PC-3 (cell line): ENCODE data around the gene LYPD3. TPM values are rescaled to one million over a fixed set of nuclear protein-coding genes. Genes with fewer than 3 reads are reported as not detected.

ENCODE experiments used
- ATAC-seq: fragments of 200-7000 bp; cut with Tn5 transposase; 2 replicates; pipeline ENCODE4 v1.9.1; 2020; ENCODE audit warnings: mild to moderate bottlenecking, moderate library complexity
- BruUV-seq: library from RNA; stranded (reverse); fragments of 400-500 nt; replicated peaks from 2 replicates; lab custom pipeline; 2021; lab: Mats Ljungman, UMichigan
- CTCF ChIA-PET: fragments of 300-600 bp; sonication (Branson Sonifier 250); formaldehyde crosslinking; loops from one replicate; lab custom pipeline; 2022; ENCODE audit warnings: antibody characterized with exemption; lab: Charles Lee
- POLR2A ChIA-PET: fragments of 300-600 bp; sonication (Branson Sonifier 250); formaldehyde crosslinking; loops from one replicate; lab custom pipeline; 2022; ENCODE audit warnings: antibody characterized with exemption; ENCODE audit not compliant: unreplicated experiment; lab: Charles Lee
- DNase-seq: peaks from one replicate; pipeline ENCODE4 v3.0.0-alpha.2; 2015
- H2AFZ ChIP-seq: fragments of 300-600 bp; sonication (generic); 2 replicates; pipeline ENCODE4 v1.6.0; 2016; ENCODE audit warnings: antibody characterized with exemption, low read length
- H3F3A ChIP-seq: fragments of 300-600 bp; sonication (generic); one replicate; pipeline ENCODE4 v1.6.0; 2017; ENCODE audit warnings: antibody characterized with exemption, low read length, control low read depth, mild to moderate bottlenecking; ENCODE audit not compliant: unreplicated experiment
- H3K27ac ChIP-seq: fragments of 300-600 bp; sonication (generic); 2 replicates; pipeline ENCODE4 v1.5.1; 2016; ENCODE audit warnings: mild to moderate bottlenecking, low read length
- H3K27me3 ChIP-seq: fragments of 300-600 bp; sonication (generic); 2 replicates; pipeline ENCODE4 v1.6.1; 2016; ENCODE audit warnings: low read length, mixed read lengths
- H3K36me3 ChIP-seq: fragments of 300-600 bp; sonication (generic); 2 replicates; pipeline ENCODE4 v1.6.1; 2016; ENCODE audit warnings: low read depth, mixed run types, low read length, mixed read lengths
- H3K4me1 ChIP-seq: fragments of 300-600 bp; sonication (generic); 2 replicates; pipeline ENCODE4 v1.5.1; 2016; ENCODE audit warnings: low read length; ENCODE audit not compliant: insufficient read depth
- H3K4me2 ChIP-seq: fragments of 300-600 bp; sonication (generic); 2 replicates; pipeline ENCODE4 v1.6.0; 2016; ENCODE audit warnings: low read length
- H3K4me3 ChIP-seq: fragments of 300-600 bp; sonication (generic); 2 replicates; pipeline ENCODE4 v1.5.1; 2016; ENCODE audit warnings: mild to moderate bottlenecking, low read length, mixed read lengths
- H3K79me2 ChIP-seq: fragments of 300-600 bp; sonication (generic); 2 replicates; pipeline ENCODE4 v1.6.1; 2017; ENCODE audit warnings: low read length, mixed read lengths
- H3K9ac ChIP-seq: fragments of 300-600 bp; sonication (generic); 2 replicates; pipeline ENCODE4 v1.6.0; 2016; ENCODE audit warnings: mild to moderate bottlenecking, low read length
- H3K9me2 ChIP-seq: fragments of 300-600 bp; sonication (generic); replicated peaks from 2 replicates; pipeline ENCODE4 v1.6.1; 2016; ENCODE audit warnings: mixed run types, low read length, mixed read lengths
- H3K9me3 ChIP-seq: fragments of 300-600 bp; sonication (generic); 2 replicates; pipeline ENCODE4 v1.6.1; 2016; ENCODE audit warnings: low read length, mixed read lengths
- H4K20me1 ChIP-seq: fragments of 300-600 bp; sonication (generic); 2 replicates; pipeline ENCODE4 v1.6.1; 2016; ENCODE audit warnings: low read length, mixed read lengths
- EZH2 ChIP-seq: fragments of 300-600 bp; sonication (generic); IDR thresholded peaks from one replicate; pipeline ENCODE4 v1.6.1; 2017; ENCODE audit warnings: antibody characterized with exemption, mild to moderate bottlenecking, low read length; ENCODE audit not compliant: unreplicated experiment
- EZH2phosphoT487 ChIP-seq: fragments of 300-600 bp; sonication (generic); IDR thresholded peaks from 2 replicates; pipeline ENCODE4 v1.6.1; 2018; ENCODE audit warnings: mild to moderate bottlenecking, antibody characterized with exemption, low read length, borderline replicate concordance
- intact Hi-C: fragments of 100-400 bp; cut with micrococcal nuclease; formaldehyde crosslinking; loops from 2 replicates; pipeline ENCODE4 v1.9.0; 2023
- total RNA-seq: library from RNA; depleted of rRNA; stranded (reverse); fragments of >200 nt; gene quantifications from 2 replicates; pipeline ENCODE4 v1.2.3, GENCODE V29; 2014
- TF ChIP-seq, protein P1 (sequence below): fragments of 300-600 bp; sonication (generic); conservative IDR thresholded peaks from 2 replicates; pipeline ENCODE4 v1.5.1; 2017; ENCODE audit warnings: antibody characterized with exemption, low read depth, mild to moderate bottlenecking, low read length

The LYPD3 gene
- total RNA-seq, 1 experiment from 2014 or later: 16.8 TPM

- Histone ChIP-seq H3K4me2 (peak overlapping the region; percentile 97), H3F3A (no peaks in the 10 kb centered on the region), H3K27me3 (no peaks in the 10 kb centered on the region), H3K79me2 (no peaks in the 10 kb centered on the region), H3K9me2 (no peaks in the 10 kb centered on the region), H3K27ac (no peak overlapping the region), H4K20me1 (no peaks in the 10 kb centered on the region), H3K4me1 (0 out of 2 replicates have a peak, but pooled peaks cover 9% of the 10 kb centered on the region), H3K36me3 (no peaks in the 10 kb centered on the region), H3K9ac (no peak overlapping the region), H3K4me3 (peak overlapping the region; percentile 84; the same call in 1 of the 2 replicates), H2AFZ (peak overlapping the region; percentile 99; the same call in 1 of the 2 replicates), H3K9me3 (no peaks in the 10 kb centered on the region)
- ATAC-seq (no peak), DNase-seq (no peak)
- BruUV-seq: no TSS peak
- CTCF ChIA-PET: interaction anchor here (1.9 kb wide), 1 partner anchor 58 kb away, joined by 14 read pairs; no protein-coding TSS in a partner anchor
- POLR2A ChIA-PET: no interaction called here
- intact Hi-C loops: no loop called here
- no peak for TF ChIP-seq EZH2phosphoT487
- TF ChIP-seq, protein P1, sequence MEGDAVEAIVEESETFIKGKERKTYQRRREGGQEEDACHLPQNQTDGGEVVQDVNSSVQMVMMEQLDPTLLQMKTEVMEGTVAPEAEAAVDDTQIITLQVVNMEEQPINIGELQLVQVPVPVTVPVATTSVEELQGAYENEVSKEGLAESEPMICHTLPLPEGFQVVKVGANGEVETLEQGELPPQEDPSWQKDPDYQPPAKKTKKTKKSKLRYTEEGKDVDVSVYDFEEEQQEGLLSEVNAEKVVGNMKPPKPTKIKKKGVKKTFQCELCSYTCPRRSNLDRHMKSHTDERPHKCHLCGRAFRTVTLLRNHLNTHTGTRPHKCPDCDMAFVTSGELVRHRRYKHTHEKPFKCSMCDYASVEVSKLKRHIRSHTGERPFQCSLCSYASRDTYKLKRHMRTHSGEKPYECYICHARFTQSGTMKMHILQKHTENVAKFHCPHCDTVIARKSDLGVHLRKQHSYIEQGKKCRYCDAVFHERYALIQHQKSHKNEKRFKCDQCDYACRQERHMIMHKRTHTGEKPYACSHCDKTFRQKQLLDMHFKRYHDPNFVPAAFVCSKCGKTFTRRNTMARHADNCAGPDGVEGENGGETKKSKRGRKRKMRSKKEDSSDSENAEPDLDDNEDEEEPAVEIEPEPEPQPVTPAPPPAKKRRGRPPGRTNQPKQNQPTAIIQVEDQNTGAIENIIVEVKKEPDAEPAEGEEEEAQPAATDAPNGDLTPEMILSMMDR: no peak
- TF ChIP-seq EZH2: no peak
Measured at GRCh38 chr19:43505186-43505456, 39.7 kb upstream of the LYPD3 start.

DNA sequence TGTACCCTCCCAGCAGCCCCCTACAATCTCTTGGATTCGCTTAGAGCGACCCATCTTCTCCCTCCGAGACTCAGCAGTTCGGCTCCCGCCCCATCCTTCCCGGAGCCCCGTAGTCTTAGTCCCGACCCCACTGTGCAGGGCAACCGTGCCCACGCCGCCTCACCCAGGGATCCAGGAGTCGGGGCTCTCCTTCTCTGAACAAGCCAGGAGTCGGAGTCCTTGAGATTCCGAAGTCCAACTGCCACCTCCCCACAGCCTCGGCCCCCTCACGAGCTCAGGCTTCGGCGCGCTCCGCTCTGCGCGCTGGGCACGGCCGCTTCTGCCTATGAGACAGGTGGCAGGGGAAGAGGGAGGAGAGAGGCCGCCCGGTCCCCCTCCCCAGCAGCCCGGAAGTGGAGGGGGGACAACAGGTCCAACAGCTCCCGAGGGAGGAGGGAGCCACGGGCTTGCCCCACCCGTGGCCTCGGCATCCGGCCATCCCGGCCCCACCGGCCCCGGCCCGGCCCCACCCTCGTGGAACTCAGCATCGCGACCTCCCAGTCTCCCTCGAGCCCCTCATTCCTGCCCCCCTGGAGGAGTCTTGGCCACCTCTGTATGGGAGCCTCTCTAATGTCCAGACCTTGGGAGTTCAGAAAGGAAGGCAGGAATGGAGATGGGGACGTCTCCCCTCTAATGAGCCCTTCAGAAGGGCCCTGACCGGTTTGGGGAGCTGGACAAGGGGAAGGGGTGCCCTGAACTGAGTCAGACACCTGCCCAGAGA, 39.2 kb upstream of the LYPD3 start, which contains the start of gene PHLDB3:
Gene PHLDB3 (minus strand): TSS at position 321 of the 760 bp plus-strand sequence. CDS start 628 bp downstream, outside the sequence.
- H3K27ac ChIP-seq: no peak within 1 kb of the TSS
- ATAC-seq: peak; percentile 54
- peak within 1 kb of the TSS; percentile 99 for H2AFZ ChIP-seq
- H3K27me3 ChIP-seq: no peaks in the 10 kb centered on the region
- no TSS peak for BruUV-seq
- no peaks in the 10 kb centered on the region for H4K20me1 ChIP-seq
- H3K9me3 ChIP-seq: no peaks in the 10 kb centered on the region
- no peaks in the 10 kb centered on the region for H3K79me2 ChIP-seq
- TF ChIP-seq, protein P1: peak; percentile 42
- no peak for TF ChIP-seq EZH2phosphoT487
- no peaks in the 10 kb centered on the region for H3K9me2 ChIP-seq
- H3K36me3 ChIP-seq: no peaks in the 10 kb centered on the region
- ChIA-PET CTCF (interaction anchor here (0.6 to 1.9 kb wide), 3 partner anchors 15 to 72 kb away, joined by 3 to 14 read pairs (median 4); no protein-coding TSS in a partner anchor), POLR2A (interaction anchor here (0.6 kb wide), 1 partner anchor 28 kb away, joined by 6 read pairs; no protein-coding TSS in a partner anchor)
- DNase-seq: peak; percentile 17
- H3K9ac ChIP-seq: peak within 1 kb of the TSS; percentile 69
- peak within 1 kb of the TSS; percentile 97 for H3K4me2 ChIP-seq
- no peaks in the 10 kb centered on the region for H3F3A ChIP-seq
- H3K4me3 ChIP-seq: peak within 1 kb of the TSS; percentile 84
- intact Hi-C loops: loop anchor here (5.0 kb wide), 2 partner anchors 42 to 57 kb away; no protein-coding TSS in a partner anchor
- 0 out of 2 replicates have a peak, but pooled peaks cover 9% of the 10 kb centered on the region for H3K4me1 ChIP-seq
